ENCODE data around the gene SCRG1.

SCRG1 gene

GRCh38 chr4:173405840-173406606 lies 7.1 kb upstream of the SCRG1 start:
- ChIA-PET CTCF (interaction anchor here (0.7 to 5.0 kb wide), 4 partner anchors 9 to 87 kb away, joined by 3 to 24 read pairs (median 6); no protein-coding TSS in a partner anchor), POLR2A (no interaction called here)
- no peak for TF ChIP-seq CTCF (IDR thresholded peaks at IDR 0.05; ENCODE audit: insufficient read depth, low read length, missing control alignments)
- no peak for DNase-seq (ENCODE audit: low read depth, low spot score)
- H3K4me3 ChIP-seq (ENCODE audit: low read depth, low read length), result no peak overlapping the region

GRCh38 chr4:173404296-173404865 lies 5.5 kb upstream of the SCRG1 start:
- ChIA-PET CTCF (interaction anchor here (0.5 to 5.0 kb wide), 7 partner anchors 10 to 102 kb away, joined by 3 to 28 read pairs (median 4); no protein-coding TSS in a partner anchor), POLR2A (no interaction called here)
- no peak for DNase-seq (ENCODE audit: low read depth, low spot score)
- H3K4me3 ChIP-seq (ENCODE audit: low read depth, low read length), result no peak overlapping the region
- no peak for TF ChIP-seq CTCF (IDR thresholded peaks at IDR 0.05; ENCODE audit: insufficient read depth, low read length, missing control alignments)

- no peak overlapping the region for H3K4me3 ChIP-seq (ENCODE audit: low read depth, low read length)
Measured at GRCh38 chr4:173403051-173403450, 4.1 kb upstream of the SCRG1 start.

GRCh38 chr4:173401063-173401462 lies 2.1 kb upstream of the SCRG1 start:
- ChIA-PET POLR2A (no interaction called here), CTCF (interaction anchor here (1.2 to 4.3 kb wide), 2 partner anchors 14 to 20 kb away, joined by 6 to 28 read pairs; no protein-coding TSS in a partner anchor)
- no peak for DNase-seq (ENCODE audit: low read depth, low spot score)
- no peak overlapping the region for H3K4me3 ChIP-seq (ENCODE audit: low read depth, low read length)
- TF ChIP-seq CTCF (IDR thresholded peaks at IDR 0.05; ENCODE audit: insufficient read depth, low read length, missing control alignments), result no peak

More at GRCh38 chr4:173403051-173403450, 4.1 kb upstream of the SCRG1 start:
- ChIA-PET CTCF (interaction anchor here (1.0 to 5.0 kb wide), 8 partner anchors 12 to 389 kb away, joined by 3 to 28 read pairs (median 5); no protein-coding TSS in a partner anchor), POLR2A (no interaction called here)
- no peak for TF ChIP-seq CTCF (IDR thresholded peaks at IDR 0.05; ENCODE audit: insufficient read depth, low read length, missing control alignments)
- DNase-seq (ENCODE audit: low read depth, low spot score), result no peak

- no peak for TF ChIP-seq CTCF (IDR thresholded peaks at IDR 0.05; ENCODE audit: insufficient read depth, low read length, missing control alignments)
- ChIA-PET CTCF (interaction anchor here (1.1 to 3.4 kb wide), 6 partner anchors 13 to 88 kb away, joined by 3 to 22 read pairs (median 3); no protein-coding TSS in a partner anchor), POLR2A (interaction anchor here (0.7 to 2.5 kb wide), 2 partner anchors 27 to 64 kb away, joined by 3 to 20 read pairs; partner anchors contain the start of genes HMGB2 and SAP30)
- peak overlapping the region; percentile 40 for H3K4me3 ChIP-seq (ENCODE audit: low read depth, low read length)
- DNase-seq (ENCODE audit: low read depth, low spot score), result no peak
Measured at GRCh38 chr4:173398220-173398619, 696 bp downstream of the SCRG1 start.

- CTCF ChIA-PET, result interaction anchor here (1.1 to 3.4 kb wide), 6 partner anchors 12 to 78 kb away, joined by 3 to 22 read pairs (median 4); no protein-coding TSS in a partner anchor
- peak overlapping the region; percentile 40 for H3K4me3 ChIP-seq (ENCODE audit: low read depth, low read length)
- POLR2A ChIA-PET, result interaction anchor here (0.7 to 2.5 kb wide), 2 partner anchors 27 to 63 kb away, joined by 3 to 20 read pairs; partner anchors contain the start of genes HMGB2 and SAP30
- TF ChIP-seq CTCF (IDR thresholded peaks at IDR 0.05; ENCODE audit: insufficient read depth, low read length, missing control alignments), result no peak
- no peak for DNase-seq (ENCODE audit: low read depth, low spot score)
Measured at GRCh38 chr4:173397604-173398003, 1.3 kb downstream of the SCRG1 start.

Measured in AG04449 (cell line).